IMR-90 (cell line): Measurements from ENCODE around the gene CRYBA1.

ENCODE experiments used
- BHLHE40 ChIP-seq: fragments of 150-350 bp; IDR thresholded peaks from 2 replicates; pipeline ENCODE4 v1.6.1; 2016; ENCODE audit warnings: mild to moderate bottlenecking, low read depth, low read length
- CEBPB ChIP-seq: IDR thresholded peaks from 2 replicates; pipeline ENCODE4 v1.6.1; 2012; ENCODE audit warnings: low read depth, low read length, improper control_type of control experiment
- CHD1 ChIP-seq: IDR thresholded peaks from 2 replicates; pipeline ENCODE4 v1.6.1; 2012; ENCODE audit warnings: low read depth, low read length, improper control_type of control experiment
- CTCF ChIP-seq: conservative IDR thresholded peaks from 2 replicates; pipeline ENCODE4 v1.5.1; 2012; ENCODE audit warnings: mild to moderate bottlenecking, low read depth, low read length, improper control_type of control experiment
- FOS ChIP-seq: fragments of 150-350 bp; IDR thresholded peaks from 2 replicates; pipeline ENCODE4 v1.6.1; 2016; ENCODE audit warnings: low read depth, low read length
- MXI1 ChIP-seq: IDR thresholded peaks from 2 replicates; pipeline ENCODE4 v1.6.1; 2012; ENCODE audit warnings: low read depth, mild to moderate bottlenecking, low read length, moderate library complexity, borderline replicate concordance
- NFE2L2 ChIP-seq: fragments of 150-350 bp; IDR thresholded peaks from 2 replicates; pipeline ENCODE4 v1.6.1; 2016; ENCODE audit warnings: low read depth, mild to moderate bottlenecking, low read length
- POLR2A ChIP-seq: IDR thresholded peaks from 2 replicates; pipeline ENCODE4 v1.6.1; 2012; ENCODE audit warnings: mild to moderate bottlenecking, low read depth, low read length
- RFX5 ChIP-seq: IDR thresholded peaks from 2 replicates; pipeline ENCODE4 v1.8.0; 2012; ENCODE audit warnings: low read depth, mild to moderate bottlenecking, low read length, moderate library complexity

- no peak for TF ChIP-seq CTCF
- no peak for TF ChIP-seq CEBPB
- TF ChIP-seq RFX5: no peak
- TF ChIP-seq BHLHE40: no peak
- no peak for TF ChIP-seq POLR2A
- no peak for TF ChIP-seq FOS
- TF ChIP-seq MXI1: no peak
- TF ChIP-seq CHD1: no peak
- no peak for TF ChIP-seq NFE2L2
Measured at GRCh38 chr17:29212681-29213121, 34.0 kb upstream of the CRYBA1 start.
